ENCODE results near the gene PHACTR1.

Gene PHACTR1

DNA sequence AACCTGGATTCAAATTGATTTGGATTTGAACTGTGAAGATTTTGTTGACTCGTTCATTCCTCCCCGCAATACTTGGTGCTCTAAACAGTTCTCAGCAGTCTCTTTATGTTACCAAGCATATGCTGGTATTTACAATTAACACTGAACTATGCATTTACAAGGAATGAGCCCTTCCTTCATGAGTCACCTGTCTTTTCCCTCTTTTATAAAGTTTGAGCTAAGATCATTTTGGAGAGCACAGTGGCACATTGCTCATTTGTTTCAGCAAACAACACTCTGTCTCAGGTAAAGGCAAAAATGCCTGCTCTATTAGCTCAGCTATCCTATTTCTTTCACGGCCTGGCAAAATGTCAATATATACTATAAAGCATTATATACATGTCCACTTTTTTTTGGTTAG is 285.4 kb downstream of the PHACTR1 start:
- no peak for DNase-seq

DNA sequence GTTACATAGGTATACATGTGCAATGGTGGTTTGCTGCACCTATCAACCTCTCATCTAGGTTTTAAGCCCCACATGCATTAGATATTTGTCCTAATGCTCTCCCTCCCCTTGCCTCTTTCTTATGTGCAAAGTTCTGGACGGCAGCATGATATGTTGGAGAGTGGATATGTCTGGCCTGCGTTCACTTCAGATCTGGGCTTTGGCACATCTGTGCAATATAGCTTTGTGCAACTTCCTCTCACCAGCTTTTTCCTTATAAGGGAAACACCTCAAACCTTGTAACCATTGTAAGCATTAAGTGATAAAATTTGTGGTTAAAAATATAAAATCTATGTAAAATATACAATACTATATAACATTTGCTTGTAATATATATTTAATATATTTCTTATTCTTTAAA is 288.0 kb downstream of the PHACTR1 start:
- DNase-seq, result no peak

GRCh38 chr6:13005994-13006393 is 289.4 kb downstream of the PHACTR1 start:
- DNase-seq, result no peak

- DNase-seq, result no peak
Measured at GRCh38 chr6:13006578-13007300, 290.2 kb downstream of the PHACTR1 start.

GRCh38 chr6:13007744-13008143 is 291.2 kb downstream of the PHACTR1 start:
- no peak for DNase-seq

DNA sequence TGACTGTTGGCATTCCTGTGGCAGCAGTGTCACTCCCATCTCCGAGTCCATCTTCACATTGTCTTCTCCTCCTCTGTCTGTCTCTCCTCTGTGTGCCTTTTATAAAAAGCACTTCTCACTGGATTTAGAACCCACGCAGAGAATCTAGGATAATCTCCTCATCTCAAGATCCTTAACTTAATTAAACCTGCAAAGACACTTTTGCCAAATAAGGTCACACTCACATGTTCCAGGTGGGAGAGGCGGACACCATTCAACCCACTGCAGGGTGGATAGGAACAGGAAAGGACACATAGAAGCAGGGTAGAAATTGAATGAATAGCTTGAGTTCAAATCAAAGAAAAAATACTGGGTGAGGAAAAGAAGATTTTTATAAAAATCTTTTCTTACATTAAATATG is 292.5 kb downstream of the PHACTR1 start:
- DNase-seq, result no peak

DNA sequence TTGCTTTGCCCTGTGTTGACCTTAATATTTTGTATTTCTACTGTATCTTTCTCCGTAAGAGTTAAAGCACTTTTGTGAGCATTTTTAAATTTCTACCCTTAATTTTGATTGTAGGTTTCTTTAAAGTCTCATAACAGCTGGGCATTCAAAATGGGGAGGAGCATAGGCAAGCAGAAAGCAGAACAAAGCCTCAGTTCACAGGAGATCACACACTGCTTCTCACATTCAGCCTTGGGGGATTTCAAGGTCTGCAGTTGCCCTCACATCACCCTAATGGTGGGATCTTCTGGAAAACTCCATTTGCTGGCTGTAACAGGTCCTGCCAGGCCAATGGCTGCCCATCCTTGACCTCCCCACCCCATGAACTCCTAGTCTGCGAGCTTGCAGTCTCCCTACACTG is 292.9 kb downstream of the PHACTR1 start:
- DNase-seq, result no peak

GRCh38 chr6:13011612-13012146 is 295.1 kb downstream of the PHACTR1 start:
- no peak for DNase-seq

DNA sequence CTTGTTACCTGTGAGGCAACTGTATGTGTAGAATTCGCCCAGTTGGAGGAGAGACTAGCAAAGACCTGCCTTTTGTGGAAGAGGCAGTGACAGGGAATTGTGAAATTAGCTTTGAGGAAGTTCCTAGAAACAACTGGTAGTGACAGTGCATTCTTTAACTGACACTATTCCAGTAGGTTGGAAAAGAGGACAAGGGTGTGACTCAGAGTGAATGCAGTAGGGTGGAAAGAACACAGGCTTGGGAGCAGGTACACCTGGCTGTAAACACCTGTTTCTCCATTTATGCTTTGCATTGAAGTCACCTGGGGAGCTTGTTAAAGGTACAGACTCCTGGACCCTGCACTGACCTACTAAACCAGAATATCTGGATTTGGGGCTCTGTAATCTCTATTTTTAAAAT is 295.7 kb downstream of the PHACTR1 start:
- DNase-seq, result no peak

GRCh38 chr6:13012977-13013680 is 296.6 kb downstream of the PHACTR1 start:
- DNase-seq, result no peak

- DNase-seq, result no peak
Measured at GRCh38 chr6:13013681-13014503, 297.3 kb downstream of the PHACTR1 start.

- DNase-seq, result no peak
Measured at GRCh38 chr6:13014504-13015378, 298.2 kb downstream of the PHACTR1 start.

- no peak for DNase-seq
Measured at GRCh38 chr6:13015379-13015681, 298.8 kb downstream of the PHACTR1 start.

DNA sequence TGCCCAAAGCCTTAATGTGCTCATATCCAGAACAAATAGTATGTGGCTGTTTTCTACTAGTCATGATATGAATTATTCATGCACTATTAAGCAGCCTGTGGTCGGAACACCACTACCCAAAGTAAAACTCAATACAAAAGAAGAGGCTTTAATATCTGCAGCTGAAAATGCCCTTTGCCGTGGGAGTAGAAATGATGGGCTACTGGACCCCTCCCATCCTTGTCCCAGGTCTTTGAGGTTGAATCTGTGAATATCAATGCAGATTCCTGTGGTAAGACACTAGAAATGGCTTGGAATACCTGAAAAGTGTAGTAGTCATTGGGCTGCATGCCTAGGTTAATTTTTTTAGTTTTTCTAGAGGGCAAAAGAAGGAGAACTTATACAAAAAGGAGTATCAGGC is 308.0 kb downstream of the PHACTR1 start:
- no peak for DNase-seq

DNA sequence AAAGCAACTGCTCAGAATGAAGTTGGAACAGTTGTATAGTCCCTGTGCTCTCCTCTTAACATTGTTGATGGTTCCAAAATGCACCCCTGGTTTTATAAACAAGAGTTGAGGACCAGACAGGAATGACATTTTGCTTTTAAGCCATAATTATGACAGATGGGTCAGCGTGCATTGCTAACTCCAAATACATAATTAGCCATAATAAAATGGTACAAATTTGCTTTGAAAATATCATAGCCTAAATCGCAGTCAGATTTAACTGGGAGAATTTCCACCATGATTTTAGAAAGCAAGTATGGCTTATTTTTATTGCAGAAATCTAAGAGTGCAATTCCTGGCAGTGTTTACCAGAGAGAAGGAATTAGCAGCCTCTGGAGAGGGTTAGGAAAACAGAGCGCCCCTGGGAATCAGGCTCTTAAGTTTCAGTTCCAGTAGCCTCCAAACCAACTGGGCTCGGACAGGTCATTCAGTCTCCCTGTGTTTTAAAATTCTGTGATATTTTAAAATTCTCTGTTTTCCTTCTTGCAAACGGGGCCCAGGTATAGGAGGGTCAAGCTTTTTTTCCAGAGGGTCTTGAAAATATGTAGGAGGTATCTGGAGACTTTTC is 309.4 kb downstream of the PHACTR1 start:
- no peak for DNase-seq

GRCh38 chr6:13026557-13026956 is 310.0 kb downstream of the PHACTR1 start:
- no peak for DNase-seq

DNA sequence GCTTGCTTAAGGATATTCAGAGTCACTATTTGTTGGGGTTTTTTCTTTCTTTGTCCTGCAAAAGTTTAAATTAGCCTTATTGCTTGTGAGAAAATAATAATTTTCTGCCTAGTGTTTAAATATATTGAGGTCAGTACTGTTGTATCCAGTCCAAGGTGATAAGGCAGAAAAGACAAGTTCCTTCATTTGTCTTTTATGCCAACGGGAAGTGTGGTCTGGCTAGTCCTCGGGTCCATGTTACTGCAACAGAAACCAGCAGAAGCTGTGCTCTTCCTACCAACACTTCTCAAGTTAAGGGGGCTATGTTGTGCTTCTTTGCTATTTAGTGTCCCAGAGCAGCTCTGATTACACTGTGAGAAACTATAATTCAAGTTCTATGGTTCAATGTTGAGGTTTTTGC is 310.6 kb downstream of the PHACTR1 start:
- no peak for DNase-seq

GRCh38 chr6:13030396-13030795 is 313.8 kb downstream of the PHACTR1 start:
- no peak for DNase-seq

DNA sequence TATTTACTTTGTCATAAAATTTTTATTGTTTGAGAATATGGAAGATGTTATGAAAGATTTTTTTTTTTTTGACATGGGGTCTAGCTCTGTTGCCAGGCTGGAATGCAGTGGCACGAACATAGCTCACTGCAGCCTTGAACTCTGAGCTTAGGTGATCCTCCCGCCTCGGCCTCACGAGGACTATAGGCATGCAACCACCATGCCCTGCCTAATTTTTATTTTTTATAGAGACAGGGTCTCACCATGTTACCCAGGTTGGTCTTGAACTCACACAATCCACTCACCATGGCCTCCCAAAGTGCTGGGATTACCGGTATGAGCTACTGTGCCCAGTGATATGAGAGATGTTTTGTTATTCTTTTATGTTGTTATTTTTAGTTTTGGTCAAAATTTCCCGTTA is 316.0 kb downstream of the PHACTR1 start:
- no peak for DNase-seq

DNA sequence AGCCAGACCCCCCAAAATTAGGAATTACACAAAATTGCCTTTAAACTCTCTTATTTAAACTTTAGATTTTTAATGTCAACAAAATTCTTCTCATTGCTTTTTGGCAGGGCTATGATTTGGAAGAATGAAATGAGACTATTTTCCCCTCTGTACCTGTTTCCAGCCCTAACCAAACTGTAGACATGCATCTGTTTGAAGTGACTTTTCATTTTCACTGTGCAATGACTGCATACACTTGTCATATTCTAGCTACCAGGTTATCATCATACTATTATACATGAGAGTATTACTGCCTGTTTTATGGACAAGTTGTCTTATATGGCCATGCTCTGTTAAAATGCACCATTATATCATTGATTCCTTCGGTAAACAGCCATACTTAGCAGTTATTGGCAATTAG is 316.6 kb downstream of the PHACTR1 start:
- DNase-seq, result no peak

- DNase-seq, result no peak
Measured at GRCh38 chr6:13034316-13034715, 317.7 kb downstream of the PHACTR1 start.

DNA sequence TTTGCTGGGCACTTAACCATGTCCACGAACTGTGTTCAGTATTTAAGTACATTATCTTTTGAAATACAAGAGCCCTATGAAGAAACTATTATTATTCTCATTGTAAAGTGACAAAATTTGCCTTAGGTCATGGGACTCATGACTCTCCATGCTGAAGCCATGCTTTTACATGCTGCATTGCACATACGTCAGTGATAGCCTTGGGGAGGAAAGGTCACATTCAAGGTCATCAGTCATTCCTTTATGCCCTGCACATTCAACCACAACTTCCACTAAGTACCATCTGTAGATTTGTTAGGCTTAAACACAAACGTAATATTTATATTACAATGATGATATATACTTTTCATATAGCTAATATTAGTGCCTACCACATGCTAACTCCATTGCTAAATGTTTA is 319.0 kb downstream of the PHACTR1 start:
- DNase-seq, result no peak

Data from activated gamma-delta T cell (primary cell).